H9 (cell line): ENCODE measurements around the gene CORO7. TPM values are rescaled to one million over a fixed set of nuclear protein-coding genes. Genes with fewer than 3 reads are reported as not detected.

ENCODE experiments used
- DNase-seq: peaks from one replicate; pipeline ENCODE4 v3.0.0-alpha.2; 2017
- H2AFZ ChIP-seq: one replicate; pipeline ENCODE4 v1.6.1; 2013; ENCODE audit warnings: mild to moderate bottlenecking, low read length, control low read depth, moderate library complexity
- H2AK5ac ChIP-seq: 2 replicates; pipeline ENCODE4 v1.6.1; 2013; ENCODE audit warnings: low read length, control low read depth, mixed read lengths; ENCODE audit not compliant: insufficient read length
- H2BK120ac ChIP-seq: one replicate; pipeline ENCODE4 v1.6.1; 2013; ENCODE audit warnings: low read depth, mild to moderate bottlenecking, low read length, control low read depth, inconsistent platforms; ENCODE audit not compliant: poor library complexity, severe bottlenecking
- H2BK12ac ChIP-seq: 2 replicates; pipeline ENCODE4 v1.6.1; 2013; ENCODE audit warnings: low read length, control low read depth, mixed read lengths, low read depth; ENCODE audit not compliant: insufficient read length
- H2BK15ac ChIP-seq: 2 replicates; pipeline ENCODE4 v1.6.1; 2013; ENCODE audit warnings: low read depth, low read length, control low read depth
- H2BK20ac ChIP-seq: one replicate; pipeline ENCODE4 v1.6.1; 2013; ENCODE audit warnings: low read depth, mild to moderate bottlenecking, low read length, control low read depth, inconsistent platforms; ENCODE audit not compliant: poor library complexity, severe bottlenecking
- H2BK5ac ChIP-seq: 2 replicates; pipeline ENCODE4 v1.6.1; 2013; ENCODE audit warnings: low read length, control low read depth, mixed read lengths; ENCODE audit not compliant: insufficient read length
- H3K14ac ChIP-seq: 2 replicates; pipeline ENCODE4 v1.6.1; 2013; ENCODE audit warnings: low read length, control low read depth; ENCODE audit not compliant: insufficient read depth
- H3K18ac ChIP-seq: 2 replicates; pipeline ENCODE4 v1.6.1; 2013; ENCODE audit warnings: low read depth, mild to moderate bottlenecking, mixed read lengths, low read length, control low read depth; ENCODE audit not compliant: insufficient read length
- H3K23ac ChIP-seq: 2 replicates; pipeline ENCODE4 v1.6.1; 2013; ENCODE audit warnings: low read length, control low read depth, mixed read lengths, low read depth; ENCODE audit not compliant: insufficient read length
- H3K23me2 ChIP-seq: 2 replicates; pipeline ENCODE4 v1.6.1; 2013; ENCODE audit warnings: low read depth, mild to moderate bottlenecking, mixed read lengths, low read length, control low read depth; ENCODE audit not compliant: insufficient read length, poor library complexity, severe bottlenecking
- H3K27ac ChIP-seq: 2 replicates; pipeline ENCODE4 v1.5.1; 2013; ENCODE audit warnings: low read length, control low read depth, mixed read lengths, low read depth; ENCODE audit not compliant: insufficient read length
- H3K27me3 ChIP-seq: 2 replicates; pipeline ENCODE4 v1.6.1; 2013; ENCODE audit warnings: low read length, control low read depth, inconsistent platforms; ENCODE audit not compliant: insufficient read depth
- H3K4ac ChIP-seq: 2 replicates; pipeline ENCODE4 v1.6.1; 2013; ENCODE audit warnings: low read depth, mild to moderate bottlenecking, control low read depth, inconsistent platforms, low read length, moderate library complexity
- H3K4me1 ChIP-seq: 2 replicates; pipeline ENCODE4 v1.6.1; 2013; ENCODE audit warnings: low read length, control low read depth, inconsistent platforms; ENCODE audit not compliant: insufficient read depth
- H3K4me2 ChIP-seq: 2 replicates; pipeline ENCODE4 v1.6.1; 2013; ENCODE audit warnings: low read length, control low read depth, mixed read lengths; ENCODE audit not compliant: insufficient read length, insufficient read depth
- H3K56ac ChIP-seq: 2 replicates; pipeline ENCODE4 v1.6.1; 2013; ENCODE audit warnings: low read depth, mild to moderate bottlenecking, mixed read lengths, low read length, control low read depth; ENCODE audit not compliant: insufficient read length
- H3K79me1 ChIP-seq: 2 replicates; pipeline ENCODE4 v1.6.1; 2013; ENCODE audit warnings: low read depth, mild to moderate bottlenecking, moderate library complexity, low read length, control low read depth, inconsistent platforms; ENCODE audit not compliant: insufficient read depth, poor library complexity, severe bottlenecking
- H3K79me2 ChIP-seq: 2 replicates; pipeline ENCODE4 v1.6.1; 2013; ENCODE audit warnings: low read length, control low read depth, inconsistent platforms; ENCODE audit not compliant: insufficient read depth
- H3K9ac ChIP-seq: 2 replicates; pipeline ENCODE4 v1.6.1; 2013; ENCODE audit warnings: low read length, control low read depth, mixed read lengths; ENCODE audit not compliant: insufficient read length; ENCODE audit errors: extremely low read depth
- H3K9me3 ChIP-seq: one replicate; pipeline ENCODE4 v1.6.1; 2013; ENCODE audit warnings: low read depth, low read length, inconsistent platforms; ENCODE audit not compliant: control insufficient read depth
- H3T11ph ChIP-seq: one replicate; pipeline ENCODE4 v1.6.1; 2013; ENCODE audit warnings: mild to moderate bottlenecking, low read length, control low read depth, inconsistent platforms
- H4K20me1 ChIP-seq: one replicate; pipeline ENCODE4 v1.6.1; 2013; ENCODE audit not compliant: control insufficient read depth, insufficient read length, insufficient read depth
- H4K5ac ChIP-seq: 2 replicates; pipeline ENCODE4 v1.6.1; 2013; ENCODE audit warnings: low read depth, mild to moderate bottlenecking, mixed read lengths, low read length, control low read depth; ENCODE audit not compliant: insufficient read length
- H4K8ac ChIP-seq: replicated peaks from 2 replicates; pipeline ENCODE4 v1.6.1; 2013; ENCODE audit warnings: low read length, control low read depth, mixed read lengths, low read depth; ENCODE audit not compliant: insufficient read length
- H4K91ac ChIP-seq: 2 replicates; pipeline ENCODE4 v1.6.1; 2013; ENCODE audit warnings: low read depth, mild to moderate bottlenecking, moderate library complexity, mixed read lengths, low read length, control low read depth; ENCODE audit not compliant: insufficient read length
- H3K27ac Mint-ChIP-seq, 3 experiments: 2 replicates in 2 of 3; 3 replicates in 1 of 3; pipeline ENCODE4 v1.8.0; 2020 to 2021; ENCODE audit warnings: mixed read lengths in 3 of 3, mild to moderate bottlenecking in 1 of 3, moderate library complexity in 1 of 3
- H3K27me3 Mint-ChIP-seq: 2 replicates; pipeline ENCODE4 v1.8.0; 2021; ENCODE audit warnings: low read depth, mild to moderate bottlenecking, moderate library complexity, mixed read lengths
- H3K36me3 Mint-ChIP-seq, 3 experiments: 2 replicates in 2 of 3; 3 replicates in 1 of 3; pipeline ENCODE4 v1.8.0; 2020 to 2021; ENCODE audit warnings: low read depth in 3 of 3, mixed read lengths in 3 of 3; ENCODE audit not compliant: insufficient read depth in 1 of 3
- H3K4me1 Mint-ChIP-seq, 2 experiments: 2 replicates each; pipeline ENCODE4 v1.8.0; 2020; ENCODE audit warnings: mixed read lengths in 2 of 2
- H3K4me3 Mint-ChIP-seq, 2 experiments: 2 replicates in 1 of 2; 3 replicates in 1 of 2; pipeline ENCODE4 v1.8.0; 2020 to 2021; ENCODE audit warnings: mild to moderate bottlenecking in 2 of 2, mixed read lengths in 2 of 2, moderate library complexity in 1 of 2
- H3K9me3 Mint-ChIP-seq, 2 experiments: 2 replicates in 1 of 2; 3 replicates in 1 of 2; pipeline ENCODE4 v1.8.0; 2020; ENCODE audit warnings: mild to moderate bottlenecking in 2 of 2, mixed read lengths in 2 of 2, moderate library complexity in 1 of 2
- CTCF ChIP-seq: fragments of 200-600 bp; sonication (generic); conservative IDR thresholded peaks from 3 replicates; pipeline ENCODE4 v1.8.0; 2021; ENCODE audit warnings: antibody characterized with exemption, mild to moderate bottlenecking
- WGBS: extraction: QIAGEN DNeasy Blood & Tissue Kit; methylation state at CpG from one replicate; pipeline ENCODE4 v1.1.7; 2013; ENCODE audit warnings: missing lambda C conversion rate, low lambda C conversion rate, mixed read lengths; ENCODE audit not compliant: insufficient read length; ENCODE audit errors: extremely low coverage; 5-methylcytosine and 5-hydroxymethylcytosine counted together
- total RNA-seq: library from RNA; stranded (reverse); gene quantifications from 2 replicates; pipeline ENCODE4 v1.2.1, GENCODE V29; 2021

The CORO7 gene
- total RNA-seq, 1 experiment from 2014 or later = 38.4 TPM

DNA sequence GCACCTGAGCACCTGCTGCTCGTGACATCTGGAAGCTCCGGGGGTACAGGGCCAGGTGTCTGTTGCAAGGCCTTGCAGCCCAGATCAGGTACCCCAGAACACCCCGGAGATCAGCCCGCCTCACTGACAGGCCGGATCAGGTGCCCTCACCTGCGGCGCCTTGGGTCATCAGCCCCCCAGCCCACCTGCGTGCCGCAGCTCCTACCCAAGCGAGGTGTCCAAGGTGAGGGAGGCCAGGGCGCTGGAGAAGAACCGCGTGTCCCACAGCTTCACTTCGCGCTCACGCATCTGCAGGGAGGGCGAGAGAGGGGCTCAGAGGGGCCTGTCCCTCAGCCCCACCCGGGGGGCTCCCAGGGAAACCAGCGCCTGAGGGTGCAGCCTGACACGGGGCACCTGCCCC lies 28.6 kb downstream of the CORO7 start:
- no peak overlapping the region; the same call in 1 of the 2 replicates for H3K14ac ChIP-seq
- no peaks in the 10 kb centered on the region for H3K23me2 ChIP-seq
- H3K9ac ChIP-seq = no peak overlapping the region
- H3K9me3 ChIP-seq = no peaks in the 10 kb centered on the region
- peaks cover 32 to 38% of the 10 kb centered on the region in 2 experiments for H3K4me1 Mint-ChIP-seq
- H3K9me3 Mint-ChIP-seq = no peaks in the 10 kb centered on the region
- no peaks in the 10 kb centered on the region for H3K27me3 Mint-ChIP-seq
- peak overlapping the region; percentile 65 for H3K18ac ChIP-seq
- no peak overlapping the region for H3T11ph ChIP-seq
- no peak overlapping the region for H3K4me2 ChIP-seq
- no peak overlapping the region for H3K27ac Mint-ChIP-seq
- no peak overlapping the region for H3K56ac ChIP-seq
- no peaks in the 10 kb centered on the region for H3K27me3 ChIP-seq
- no peak overlapping the region for H3K27ac ChIP-seq
- no peak for TF ChIP-seq CTCF
- no peak overlapping the region for H3K23ac ChIP-seq
- no peak overlapping the region for H2BK12ac ChIP-seq
- no peak overlapping the region for H4K8ac ChIP-seq
- H2BK5ac ChIP-seq = no peak overlapping the region
- H4K91ac ChIP-seq = no peak overlapping the region
- H2AK5ac ChIP-seq = no peak overlapping the region
- peaks cover 0 to 6% (median 2%) of the 10 kb centered on the region in 3 experiments; a peak in 4 of 7 replicates for H3K36me3 Mint-ChIP-seq
- no peaks in the 10 kb centered on the region for H3K79me1 ChIP-seq
- no peak overlapping the region for H2BK120ac ChIP-seq
- no peaks in the 10 kb centered on the region for H4K20me1 ChIP-seq
- DNase-seq = no peak
- H2BK15ac ChIP-seq = no peak overlapping the region
- no peak overlapping the region for H3K4me3 Mint-ChIP-seq
- no peaks in the 10 kb centered on the region for H3K79me2 ChIP-seq
- no peak overlapping the region for H2BK20ac ChIP-seq
- no peak overlapping the region for H4K5ac ChIP-seq
- no peak overlapping the region for H3K4ac ChIP-seq
- H2AFZ ChIP-seq = no peak overlapping the region
- peaks cover under 1% of the 10 kb centered on the region; the same call in 1 of the 2 replicates for H3K4me1 ChIP-seq
- WGBS = no CpG with 5 or more reads among the region's 20 CpGs
